ENCODE results near the gene VAV3. TPM values are rescaled to one million over a fixed set of nuclear protein-coding genes. Genes with fewer than 3 reads are reported as not detected.

Gene VAV3
- total RNA-seq, 1 experiment from 2014 or later, result 0.57 TPM

DNA sequence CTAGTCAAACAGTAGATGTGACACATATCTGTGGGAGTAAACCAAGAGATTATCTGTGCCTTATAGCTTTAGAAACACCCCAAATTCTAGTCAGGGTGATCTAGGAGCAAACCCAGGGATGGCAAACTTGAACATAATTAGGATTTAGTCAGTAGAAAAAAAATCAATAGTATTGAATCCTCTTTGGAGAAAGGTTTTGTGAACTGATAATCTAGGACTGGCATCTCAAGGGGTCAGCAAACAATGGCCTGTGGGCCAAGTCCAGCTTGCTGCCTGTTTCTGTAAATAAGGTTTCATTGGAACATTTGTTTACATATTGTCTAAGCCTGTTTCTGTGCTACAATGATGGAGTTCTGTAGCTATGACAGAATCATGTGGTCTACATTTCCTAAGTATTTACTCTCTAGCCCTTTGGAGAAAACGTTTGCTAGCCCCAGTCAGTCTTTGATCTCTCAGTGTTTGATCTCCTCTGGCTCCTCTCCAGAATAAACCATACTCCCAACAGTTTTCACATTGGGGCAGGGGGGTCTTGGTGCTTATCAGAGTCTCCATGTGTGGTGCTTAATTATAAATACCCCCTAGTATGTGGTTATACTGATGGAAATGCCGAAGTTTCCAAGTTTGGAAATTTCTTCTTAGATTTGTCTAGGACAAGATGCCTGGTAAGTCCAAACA, 438.3 kb downstream of the VAV3 start:
- CTCF ChIA-PET, result no interaction called here
- no TSS peak for BruUV-seq (replicated peaks)
- H3K27me3 Mint-ChIP-seq (ENCODE audit: insufficient read depth, unreplicated experiment), result peaks cover 4% of the 10 kb centered on the region
- H3K4me1 Mint-ChIP-seq (ENCODE audit: low read depth, unreplicated experiment), result no peaks in the 10 kb centered on the region
- H3K27me3 ChIP-seq (replicated peaks; ENCODE audit: control insufficient read depth, insufficient read depth, low read length), result no peaks in the 10 kb centered on the region
- no peak for DNase-seq
- H3K36me3 ChIP-seq (ENCODE audit: control insufficient read depth, insufficient read depth, low read length), result no peaks in the 10 kb centered on the region
- H3K27ac Mint-ChIP-seq (ENCODE audit: unreplicated experiment), result no peak overlapping the region
- H3K9me3 Mint-ChIP-seq (ENCODE audit: unreplicated experiment), result no peaks in the 10 kb centered on the region
- no peak for TF ChIP-seq CTCF (IDR thresholded peaks at IDR 0.05; ENCODE audit: insufficient read depth in 1 of 2, low read depth in 1 of 2, low read length in 1 of 2, severe bottlenecking in 1 of 2, unreplicated experiment in 1 of 2)
- intact Hi-C loops (cut with micrococcal nuclease; ENCODE audit: unreplicated experiment), result no loop called here
- H3K4me3 ChIP-seq (ENCODE audit: low read depth, low read length), result no peak overlapping the region
- POLR2A ChIA-PET, result no interaction called here
- no peaks in the 10 kb centered on the region for H3K9me3 ChIP-seq
- H3K4me1 ChIP-seq, result no peaks in the 10 kb centered on the region
- H3K4me3 Mint-ChIP-seq (ENCODE audit: unreplicated experiment), result no peak overlapping the region
- no peaks in the 10 kb centered on the region for H3K36me3 Mint-ChIP-seq (ENCODE audit: insufficient read depth, unreplicated experiment)

DNA sequence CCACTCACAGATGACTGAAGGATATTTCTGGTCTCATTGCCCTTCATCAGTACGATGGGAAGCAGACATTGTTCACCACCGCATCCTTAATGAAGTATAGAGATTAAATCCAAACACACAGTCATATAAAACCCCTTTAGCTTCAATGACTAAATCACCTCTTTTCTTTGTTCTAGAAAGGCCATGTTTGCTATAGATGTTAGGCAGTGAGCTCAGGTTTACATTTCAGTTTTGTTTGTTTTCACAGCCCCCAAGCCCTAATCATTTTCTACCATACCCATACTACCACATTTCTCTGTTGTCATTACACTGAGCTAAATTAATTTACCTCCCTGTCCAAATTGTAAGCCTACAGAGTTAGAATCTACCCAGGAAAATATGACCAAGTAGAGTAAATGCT, 439.0 kb downstream of the VAV3 start:
- DNase-seq, result no peak
- no peaks in the 10 kb centered on the region for H3K36me3 Mint-ChIP-seq (ENCODE audit: insufficient read depth, unreplicated experiment)
- H3K4me3 Mint-ChIP-seq (ENCODE audit: unreplicated experiment), result no peak overlapping the region
- intact Hi-C loops (cut with micrococcal nuclease; ENCODE audit: unreplicated experiment), result no loop called here
- POLR2A ChIA-PET, result no interaction called here
- peaks cover 4% of the 10 kb centered on the region for H3K27me3 Mint-ChIP-seq (ENCODE audit: insufficient read depth, unreplicated experiment)
- no peaks in the 10 kb centered on the region for H3K36me3 ChIP-seq (ENCODE audit: control insufficient read depth, insufficient read depth, low read length)
- H3K27ac Mint-ChIP-seq (ENCODE audit: unreplicated experiment), result no peak overlapping the region
- H3K4me1 Mint-ChIP-seq (ENCODE audit: low read depth, unreplicated experiment), result no peaks in the 10 kb centered on the region
- CTCF ChIA-PET, result no interaction called here
- TF ChIP-seq CTCF (IDR thresholded peaks at IDR 0.05; ENCODE audit: insufficient read depth in 1 of 2, low read depth in 1 of 2, low read length in 1 of 2, severe bottlenecking in 1 of 2, unreplicated experiment in 1 of 2), result no peak
- no peaks in the 10 kb centered on the region for H3K9me3 Mint-ChIP-seq (ENCODE audit: unreplicated experiment)
- no peak overlapping the region for H3K4me3 ChIP-seq (ENCODE audit: low read depth, low read length)
- BruUV-seq (replicated peaks), result no TSS peak
- no peaks in the 10 kb centered on the region for H3K4me1 ChIP-seq
- H3K9me3 ChIP-seq, result no peaks in the 10 kb centered on the region
- no peaks in the 10 kb centered on the region for H3K27me3 ChIP-seq (replicated peaks; ENCODE audit: control insufficient read depth, insufficient read depth, low read length)

DNA sequence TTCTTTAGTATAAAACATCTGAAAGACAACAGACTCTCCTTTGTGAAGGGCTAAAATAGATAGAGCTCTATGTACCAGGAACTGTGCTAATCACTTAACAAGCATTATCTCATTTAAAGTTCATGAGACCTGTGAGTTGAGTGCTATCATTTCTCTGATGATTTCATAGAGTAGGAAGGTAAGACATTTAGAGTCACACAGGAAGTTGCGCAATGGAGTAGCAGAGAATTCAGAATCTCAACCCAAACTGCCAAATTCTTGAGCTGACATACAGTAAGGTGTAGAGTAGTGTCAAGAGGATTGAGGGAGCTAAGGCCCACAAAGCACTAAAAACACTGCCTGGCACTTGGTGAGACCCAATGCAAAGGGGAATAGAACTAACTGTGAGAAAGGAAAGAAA, 439.8 kb downstream of the VAV3 start:
- Mint-ChIP-seq H3K9me3 (ENCODE audit: unreplicated experiment) (peaks cover under 1% of the 10 kb centered on the region), H3K4me3 (ENCODE audit: unreplicated experiment) (no peak overlapping the region), H3K4me1 (ENCODE audit: low read depth, unreplicated experiment) (no peaks in the 10 kb centered on the region), H3K36me3 (ENCODE audit: insufficient read depth, unreplicated experiment) (no peaks in the 10 kb centered on the region), H3K27ac (ENCODE audit: unreplicated experiment) (no peak overlapping the region), H3K27me3 (ENCODE audit: insufficient read depth, unreplicated experiment) (peaks cover 4% of the 10 kb centered on the region)
- ChIA-PET CTCF (no interaction called here), POLR2A (no interaction called here)
- Histone ChIP-seq H3K9me3 (no peaks in the 10 kb centered on the region), H3K27me3 (replicated peaks; ENCODE audit: control insufficient read depth, insufficient read depth, low read length) (no peaks in the 10 kb centered on the region), H3K36me3 (ENCODE audit: control insufficient read depth, insufficient read depth, low read length) (no peaks in the 10 kb centered on the region), H3K4me1 (no peaks in the 10 kb centered on the region), H3K4me3 (ENCODE audit: low read depth, low read length) (no peak overlapping the region)
- no peak for TF ChIP-seq CTCF (IDR thresholded peaks at IDR 0.05; ENCODE audit: insufficient read depth in 1 of 2, low read depth in 1 of 2, low read length in 1 of 2, severe bottlenecking in 1 of 2, unreplicated experiment in 1 of 2)
- no peak for DNase-seq
- BruUV-seq (replicated peaks), result no TSS peak
- intact Hi-C loops (cut with micrococcal nuclease; ENCODE audit: unreplicated experiment), result no loop called here

Measured in Caco-2 (cell line).